Endothelial cell of umbilical vein (primary cell): ENCODE results near the gene SELENOO.

Source experiments
- CTCF ChIP-seq, 2 donors: IDR thresholded peaks; 1 replicate in 1 of 2; 2 replicates in 1 of 2; pipeline ENCODE4 v1.5.1; 2011; ENCODE audit warnings: low read length in 2 of 2, mild to moderate bottlenecking in 2 of 2, moderate library complexity in 2 of 2, control low read depth in 1 of 2, inconsistent platforms in 1 of 2, low read depth in 1 of 2; ENCODE audit not compliant: insufficient read depth in 1 of 2; ENCODE audit errors: extremely low read depth in 1 of 2
- EZH2 ChIP-seq: IDR thresholded peaks from 2 replicates; pipeline ENCODE4 v1.6.1; 2012; ENCODE audit warnings: borderline replicate concordance, low read depth, mild to moderate bottlenecking, moderate library complexity, low read length, inconsistent platforms; ENCODE audit not compliant: severe bottlenecking
- JUN ChIP-seq: IDR thresholded peaks from 2 replicates; pipeline ENCODE4 v1.6.1; 2011; ENCODE audit warnings: borderline replicate concordance, low read depth; ENCODE audit not compliant: insufficient read length, insufficient read depth
- MAX ChIP-seq: IDR thresholded peaks from 2 replicates; pipeline ENCODE4 v1.6.1; 2011; ENCODE audit not compliant: insufficient read depth, insufficient read length
- POLR2A ChIP-seq: IDR thresholded peaks from 2 replicates; pipeline ENCODE4 v1.6.1; 2012; ENCODE audit warnings: low read depth, mild to moderate bottlenecking, control low read depth, low read length
- POLR2AphosphoS5 ChIP-seq: IDR thresholded peaks from 2 replicates; pipeline ENCODE4 v1.6.1; 2012; ENCODE audit warnings: low read depth, mild to moderate bottlenecking, control low read depth, low read length, moderate library complexity; ENCODE audit not compliant: insufficient read depth

DNA sequence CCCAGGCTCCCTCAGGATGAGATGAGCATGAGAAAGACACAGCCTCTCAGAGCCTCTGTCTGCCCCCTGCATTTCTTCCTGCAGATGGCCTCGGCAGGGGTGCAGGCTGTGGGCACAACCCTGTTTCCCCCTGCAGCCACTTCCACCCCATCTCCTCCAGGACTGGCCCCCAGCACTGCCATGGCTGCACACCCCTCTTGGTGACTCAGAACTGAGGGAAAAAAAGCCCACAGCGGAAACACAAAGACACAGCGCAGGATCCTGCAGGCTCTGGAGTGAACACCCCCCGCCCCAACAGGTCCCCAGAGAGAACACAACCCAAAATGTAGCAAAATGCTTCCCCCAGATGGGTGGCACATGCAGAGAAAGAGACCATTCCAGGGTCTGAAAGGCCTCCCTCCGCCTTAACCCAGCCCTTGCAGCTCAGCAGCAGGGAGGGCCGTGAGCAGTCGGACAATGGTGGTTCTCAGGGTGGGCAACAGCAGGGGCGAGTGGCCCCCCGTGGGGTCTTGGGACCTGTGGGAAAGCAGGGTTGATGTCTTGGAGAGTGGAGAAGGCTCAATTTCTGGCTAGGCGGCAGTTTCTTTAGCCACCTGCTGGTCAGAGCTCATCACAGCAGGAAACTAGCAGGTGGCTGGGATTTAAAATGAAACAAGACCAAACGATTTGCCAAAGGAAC is 36.1 kb downstream of the SELENOO start:
- no peak for TF ChIP-seq POLR2A
- peak; percentile 45 to 53 for TF ChIP-seq CTCF (IDR thresholded peaks at IDR 0.05; ENCODE audit: extremely low read depth in 1 of 2, insufficient read depth in 1 of 2, low read depth in 1 of 2, low read length in 2 of 2)
- TF ChIP-seq JUN = no peak
- TF ChIP-seq POLR2AphosphoS5 = no peak
- TF ChIP-seq MAX = no peak
- no peak for TF ChIP-seq EZH2
